Esophagus squamous epithelium (tissue), 5 donors: Measurements from ENCODE around the gene SLC24A3. TPM values are rescaled to one million over a fixed set of nuclear protein-coding genes. Genes with fewer than 3 reads are reported as not detected.

Experiments used
- DNase-seq: peaks from one replicate; lab custom pipeline; 2025; lab: John Stamatoyannopoulos, UW
- H3K27ac ChIP-seq, 4 donors: fragments of 200-600 bp; sonication (generic); one replicate each; pipeline ENCODE4 v1.5.1; 2016 to 2019; ENCODE audit warnings: mild to moderate bottlenecking in 1 of 4
- H3K27me3 ChIP-seq, 4 donors: fragments of 200-600 bp; sonication (generic); 1 replicate in 3 of 4; 2 replicates in 1 of 4; pipeline versions ENCODE4 v1.5.1 to v1.6.0; 2017 to 2021; ENCODE audit warnings: antibody characterized with exemption in 1 of 4
- H3K36me3 ChIP-seq, 3 donors: fragments of 200-600 bp; sonication (generic); one replicate each; pipeline ENCODE4 v1.5.1; 2016 to 2019
- H3K4me1 ChIP-seq, 3 donors: fragments of 200-600 bp; sonication (generic); one replicate each; pipeline ENCODE4 v1.5.1; 2017 to 2019
- H3K4me3 ChIP-seq, 4 donors: fragments of 200-600 bp; sonication (generic); 1 replicate in 3 of 4; 2 replicates in 1 of 4; pipeline ENCODE4 v1.5.1; 2016 to 2019; ENCODE audit warnings: mild to moderate bottlenecking in 2 of 4, moderate library complexity in 1 of 4
- H3K9me3 ChIP-seq, 3 donors: fragments of 200-600 bp; sonication (generic); one replicate each; pipeline ENCODE4 v1.5.1; 2016 to 2019
- POLR2A ChIP-seq, 4 donors: fragments of 450-650 bp; IDR thresholded peaks; one replicate each; pipeline ENCODE4 v1.6.1; 2017; ENCODE audit warnings: antibody characterized with exemption in 4 of 4, mild to moderate bottlenecking in 4 of 4, moderate library complexity in 3 of 4
- WGBS, 2 donors: methylation state at CpG; one replicate each; pipeline ENCODE4 v1.1.5; 2018; 5-methylcytosine and 5-hydroxymethylcytosine counted together
- intact Hi-C: fragments of 100-400 bp; cut with DNase I; formaldehyde crosslinking; loops from one replicate; pipeline ENCODE4 v1.15.0; 2022
- total RNA-seq, 4 donors: library from RNA; depleted of rRNA; stranded (reverse); fragments of >200 nt; gene quantifications; one replicate each; pipeline ENCODE4 v1.1.0, GENCODE V29; 2016
- TF ChIP-seq, protein P1 (sequence below), 6 experiments: fragments of 450-650 bp in 4 of 6; fragments of 200-600 bp in 2 of 6; sonication (generic) in 2 of 6; IDR thresholded peaks; one replicate each; pipeline ENCODE4 v1.5.1; 2016 to 2019; ENCODE audit warnings: antibody characterized with exemption in 6 of 6, mild to moderate bottlenecking in 4 of 6, moderate library complexity in 4 of 6
- donor health status: DM: yes; HTN: yes; CAD: no.

SLC24A3 gene
- total RNA-seq, 4 donors from 2014 or later = 3.0 to 8.2 (median 6.1) TPM

- TF ChIP-seq, protein P1, sequence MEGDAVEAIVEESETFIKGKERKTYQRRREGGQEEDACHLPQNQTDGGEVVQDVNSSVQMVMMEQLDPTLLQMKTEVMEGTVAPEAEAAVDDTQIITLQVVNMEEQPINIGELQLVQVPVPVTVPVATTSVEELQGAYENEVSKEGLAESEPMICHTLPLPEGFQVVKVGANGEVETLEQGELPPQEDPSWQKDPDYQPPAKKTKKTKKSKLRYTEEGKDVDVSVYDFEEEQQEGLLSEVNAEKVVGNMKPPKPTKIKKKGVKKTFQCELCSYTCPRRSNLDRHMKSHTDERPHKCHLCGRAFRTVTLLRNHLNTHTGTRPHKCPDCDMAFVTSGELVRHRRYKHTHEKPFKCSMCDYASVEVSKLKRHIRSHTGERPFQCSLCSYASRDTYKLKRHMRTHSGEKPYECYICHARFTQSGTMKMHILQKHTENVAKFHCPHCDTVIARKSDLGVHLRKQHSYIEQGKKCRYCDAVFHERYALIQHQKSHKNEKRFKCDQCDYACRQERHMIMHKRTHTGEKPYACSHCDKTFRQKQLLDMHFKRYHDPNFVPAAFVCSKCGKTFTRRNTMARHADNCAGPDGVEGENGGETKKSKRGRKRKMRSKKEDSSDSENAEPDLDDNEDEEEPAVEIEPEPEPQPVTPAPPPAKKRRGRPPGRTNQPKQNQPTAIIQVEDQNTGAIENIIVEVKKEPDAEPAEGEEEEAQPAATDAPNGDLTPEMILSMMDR (IDR thresholded peaks at IDR 0.05) = no peak
- no peak for TF ChIP-seq POLR2A (IDR thresholded peaks at IDR 0.05)
- peaks cover 0 to 4% (median 3%) of the 10 kb centered on the region in 3 donors for H3K4me1 ChIP-seq
- no peaks in the 10 kb centered on the region for H3K27me3 ChIP-seq
- no peaks in the 10 kb centered on the region for H3K9me3 ChIP-seq
- H3K36me3 ChIP-seq = no peaks in the 10 kb centered on the region
- DNase-seq = no peak
- WGBS, 2 donors = 78% methylated on average over 8 of the region's 8 CpGs
- intact Hi-C loops = no loop called here
- no peak overlapping the region for H3K4me3 ChIP-seq
- no peak overlapping the region for H3K27ac ChIP-seq
Observed at GRCh38 chr20:19451231-19451922, 238.9 kb downstream of the SLC24A3 start.

DNA sequence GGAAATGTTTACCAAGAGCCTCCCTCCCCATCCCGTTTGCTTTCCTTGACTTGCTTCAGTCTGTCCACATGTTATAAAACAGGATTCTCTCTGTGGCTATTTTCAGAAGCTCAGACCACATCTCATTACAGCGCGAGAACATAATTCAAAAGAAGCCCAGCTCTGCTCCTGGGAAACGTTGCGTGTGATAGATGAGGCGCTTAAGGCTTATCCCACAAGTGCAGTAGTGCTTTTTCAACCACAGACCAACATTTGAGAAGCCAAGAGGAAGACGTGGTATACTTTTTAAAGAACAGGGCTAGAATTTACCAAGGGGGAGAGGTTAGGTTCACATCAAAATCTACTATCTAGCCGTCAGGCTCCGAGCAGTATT lies 239.5 kb downstream of the SLC24A3 start:
- Histone ChIP-seq H3K27me3 (no peaks in the 10 kb centered on the region), H3K4me1 (peaks cover 0 to 4% (median 3%) of the 10 kb centered on the region in 3 donors), H3K4me3 (no peak overlapping the region), H3K36me3 (no peaks in the 10 kb centered on the region), H3K9me3 (no peaks in the 10 kb centered on the region), H3K27ac (no peak overlapping the region)
- WGBS, 2 donors = 48 to 73% methylated on average over 8 to 9 of the region's 9 CpGs
- TF ChIP-seq, protein P1 (IDR thresholded peaks at IDR 0.05) = no peak
- TF ChIP-seq POLR2A (IDR thresholded peaks at IDR 0.05) = no peak
- intact Hi-C loops = no loop called here
- no peak for DNase-seq

- DNase-seq = no peak
Observed at GRCh38 chr20:19453410-19453809, 241.0 kb downstream of the SLC24A3 start.

GRCh38 chr20:19453862-19454261 lies 241.4 kb downstream of the SLC24A3 start:
- intact Hi-C loops = no loop called here
- H3K4me1 ChIP-seq = peaks cover 0 to 4% (median 3%) of the 10 kb centered on the region in 3 donors
- WGBS, 2 donors = 78 to 83% methylated on average over 6 of the region's 6 CpGs
- no peak overlapping the region for H3K27ac ChIP-seq
- no peak overlapping the region for H3K4me3 ChIP-seq
- no peak for TF ChIP-seq POLR2A (IDR thresholded peaks at IDR 0.05)
- TF ChIP-seq, protein P1 (IDR thresholded peaks at IDR 0.05) = no peak
- DNase-seq = no peak
- H3K27me3 ChIP-seq = no peaks in the 10 kb centered on the region
- H3K9me3 ChIP-seq = no peaks in the 10 kb centered on the region
- no peaks in the 10 kb centered on the region for H3K36me3 ChIP-seq

More at GRCh38 chr20:19453410-19453809, 241.0 kb downstream of the SLC24A3 start:
- intact Hi-C loops = no loop called here
- H3K9me3 ChIP-seq = no peaks in the 10 kb centered on the region
- peaks cover 0 to 4% (median 3%) of the 10 kb centered on the region in 3 donors for H3K4me1 ChIP-seq
- H3K27me3 ChIP-seq = no peaks in the 10 kb centered on the region
- WGBS, 2 donors = 89 to 93% methylated on average over 2 to 3 of the region's 3 CpGs
- H3K36me3 ChIP-seq = no peaks in the 10 kb centered on the region
- TF ChIP-seq, protein P1 (IDR thresholded peaks at IDR 0.05) = no peak
- no peak for TF ChIP-seq POLR2A (IDR thresholded peaks at IDR 0.05)
- no peak overlapping the region for H3K4me3 ChIP-seq
- H3K27ac ChIP-seq = no peak overlapping the region

GRCh38 chr20:19456595-19457395 lies 244.4 kb downstream of the SLC24A3 start:
- peaks cover 0 to 4% (median 3%) of the 10 kb centered on the region in 3 donors for H3K4me1 ChIP-seq
- 42 to 57% methylated on average over 2 of the region's 2 CpGs for WGBS, 2 donors
- no peaks in the 10 kb centered on the region for H3K27me3 ChIP-seq
- TF ChIP-seq, protein P1 (IDR thresholded peaks at IDR 0.05) = no peak
- no peak for TF ChIP-seq POLR2A (IDR thresholded peaks at IDR 0.05)
- no peak overlapping the region for H3K4me3 ChIP-seq
- H3K36me3 ChIP-seq = no peaks in the 10 kb centered on the region
- intact Hi-C loops = no loop called here
- no peak for DNase-seq
- no peaks in the 10 kb centered on the region for H3K9me3 ChIP-seq
- no peak overlapping the region for H3K27ac ChIP-seq
